Putamen (tissue), 1 donor: Measurements from ENCODE around the gene PICALM.
A peak's percentile ranks its signal among the peaks of the same experiment; 100 is the strongest.
"Not testable (repeated sequence)": the region's sequence is repeated elsewhere in the genome, so short reads cannot be mapped to it uniquely, and the experiment has no call there.

ENCODE experiments used
- DNase-seq: peaks from one replicate; pipeline ENCODE4 v3.0.0-alpha.2; 2016; ENCODE audit warnings: low spot score

PICALM gene

GRCh38 chr11:85976525-85976924 is 92.4 kb downstream of the PICALM start:
- DNase-seq = no peak

GRCh38 chr11:85974122-85974521 is 94.8 kb downstream of the PICALM start:
- no peak for DNase-seq

- DNase-seq = no peak
These were observed 98.3 kb downstream of the PICALM start for GRCh38 chr11:85970593-85970992.

- peak; percentile 45 for DNase-seq
These were observed 101.4 kb downstream of the PICALM start for GRCh38 chr11:85967457-85967856.

GRCh38 chr11:85965202-85965601 is 103.7 kb downstream of the PICALM start:
- DNase-seq = no peak

- DNase-seq = no peak
These were observed 106.9 kb downstream of the PICALM start for GRCh38 chr11:85961930-85962363.

GRCh38 chr11:85961130-85961529 is 107.8 kb downstream of the PICALM start:
- DNase-seq = no peak

- no peak for DNase-seq
These were observed 108.2 kb downstream of the PICALM start for GRCh38 chr11:85960678-85961077.

GRCh38 chr11:85955531-85955930 is 113.4 kb downstream of the PICALM start:
- no peak for DNase-seq

- DNase-seq = no peak
These were observed 115.3 kb downstream of the PICALM start for GRCh38 chr11:85953491-85954143.

GRCh38 chr11:85952108-85952485 is 116.8 kb downstream of the PICALM start:
- DNase-seq = not testable (repeated sequence)

GRCh38 chr11:85951428-85952107 is 117.3 kb downstream of the PICALM start:
- no peak for DNase-seq

- no peak for DNase-seq
These were observed 117.9 kb downstream of the PICALM start for GRCh38 chr11:85951049-85951405.

GRCh38 chr11:85950317-85951048 is 118.4 kb downstream of the PICALM start:
- no peak for DNase-seq

- DNase-seq = no peak
These were observed 119.1 kb downstream of the PICALM start for GRCh38 chr11:85949798-85950197.

- no peak for DNase-seq
These were observed 120.0 kb downstream of the PICALM start for GRCh38 chr11:85948884-85949283.

- peak; percentile 87 for DNase-seq
These were observed 121.2 kb downstream of the PICALM start for GRCh38 chr11:85947431-85948272.

GRCh38 chr11:85946221-85946620 is 122.7 kb downstream of the PICALM start:
- peak; percentile 67 for DNase-seq

GRCh38 chr11:85945788-85946187 is 123.1 kb downstream of the PICALM start:
- no peak for DNase-seq

GRCh38 chr11:85945296-85945695 is 123.6 kb downstream of the PICALM start:
- no peak for DNase-seq

GRCh38 chr11:85941380-85941973 is 127.4 kb downstream of the PICALM start:
- DNase-seq = peak; percentile 60
